ENCODE results near the gene LRFN4. TPM values are rescaled to one million over a fixed set of nuclear protein-coding genes. Genes with fewer than 3 reads are reported as not detected.

LRFN4 gene
- total and polyA plus RNA-seq, 10 of the 15 experiments (the other 5 are each of a cell fraction or from before 2014, with no cell fraction given), result 0.03 to 43.8 (median 4.9) TPM

GRCh38 chr11:66891851-66892660 lies 35.2 kb downstream of the LRFN4 start (continued):
- TF ChIP-seq, protein P1, sequence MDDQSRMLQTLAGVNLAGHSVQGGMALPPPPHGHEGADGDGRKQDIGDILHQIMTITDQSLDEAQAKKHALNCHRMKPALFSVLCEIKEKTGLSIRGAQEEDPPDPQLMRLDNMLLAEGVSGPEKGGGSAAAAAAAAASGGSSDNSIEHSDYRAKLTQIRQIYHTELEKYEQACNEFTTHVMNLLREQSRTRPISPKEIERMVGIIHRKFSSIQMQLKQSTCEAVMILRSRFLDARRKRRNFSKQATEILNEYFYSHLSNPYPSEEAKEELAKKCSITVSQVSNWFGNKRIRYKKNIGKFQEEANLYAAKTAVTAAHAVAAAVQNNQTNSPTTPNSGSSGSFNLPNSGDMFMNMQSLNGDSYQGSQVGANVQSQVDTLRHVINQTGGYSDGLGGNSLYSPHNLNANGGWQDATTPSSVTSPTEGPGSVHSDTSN (IDR thresholded peaks at IDR 0.05; ENCODE audit: insufficient replicate concordance, low read depth, low read length), result peak; percentile 75
- TF ChIP-seq RAD21 (IDR thresholded peaks at IDR 0.05; ENCODE audit: insufficient read depth, low read depth, low read length), result peak; percentile 25; the same call in 1 of the 2 replicates
- peak; percentile 49 for TF ChIP-seq IKZF1 (conservative IDR thresholded peaks at IDR 0.05)
- peak; percentile 29; the same call in 1 of the 2 replicates for TF ChIP-seq NBN (IDR thresholded peaks at IDR 0.05)
- TF ChIP-seq SIX5 (IDR thresholded peaks at IDR 0.05; ENCODE audit: low read depth, low read length, severe bottlenecking), result peak; percentile 1
- TF ChIP-seq, protein P2, sequence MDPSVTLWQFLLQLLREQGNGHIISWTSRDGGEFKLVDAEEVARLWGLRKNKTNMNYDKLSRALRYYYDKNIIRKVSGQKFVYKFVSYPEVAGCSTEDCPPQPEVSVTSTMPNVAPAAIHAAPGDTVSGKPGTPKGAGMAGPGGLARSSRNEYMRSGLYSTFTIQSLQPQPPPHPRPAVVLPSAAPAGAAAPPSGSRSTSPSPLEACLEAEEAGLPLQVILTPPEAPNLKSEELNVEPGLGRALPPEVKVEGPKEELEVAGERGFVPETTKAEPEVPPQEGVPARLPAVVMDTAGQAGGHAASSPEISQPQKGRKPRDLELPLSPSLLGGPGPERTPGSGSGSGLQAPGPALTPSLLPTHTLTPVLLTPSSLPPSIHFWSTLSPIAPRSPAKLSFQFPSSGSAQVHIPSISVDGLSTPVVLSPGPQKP (IDR thresholded peaks at IDR 0.05; ENCODE audit: low read depth, low read length), result no peak
- no peak for TF ChIP-seq RB1 (IDR thresholded peaks at IDR 0.05; ENCODE audit: borderline replicate concordance)
- TF ChIP-seq, protein P3, sequence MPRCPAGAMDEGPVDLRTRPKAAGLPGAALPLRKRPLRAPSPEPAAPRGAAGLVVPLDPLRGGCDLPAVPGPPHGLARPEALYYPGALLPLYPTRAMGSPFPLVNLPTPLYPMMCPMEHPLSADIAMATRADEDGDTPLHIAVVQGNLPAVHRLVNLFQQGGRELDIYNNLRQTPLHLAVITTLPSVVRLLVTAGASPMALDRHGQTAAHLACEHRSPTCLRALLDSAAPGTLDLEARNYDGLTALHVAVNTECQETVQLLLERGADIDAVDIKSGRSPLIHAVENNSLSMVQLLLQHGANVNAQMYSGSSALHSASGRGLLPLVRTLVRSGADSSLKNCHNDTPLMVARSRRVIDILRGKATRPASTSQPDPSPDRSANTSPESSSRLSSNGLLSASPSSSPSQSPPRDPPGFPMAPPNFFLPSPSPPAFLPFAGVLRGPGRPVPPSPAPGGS (IDR thresholded peaks at IDR 0.05; ENCODE audit: borderline replicate concordance, insufficient read depth, low read depth, low read length, poor library complexity, severe bottlenecking), result peak; percentile 96
- TF ChIP-seq BHLHE40 (IDR thresholded peaks at IDR 0.05; ENCODE audit: borderline replicate concordance in 1 of 2, low read depth in 2 of 2, low read length in 1 of 2), result peak; percentile 94
- TF ChIP-seq IKZF2 (IDR thresholded peaks at IDR 0.05), result peak in 1 of 2 experiments; percentile 63; a peak in 2 of 4 replicates
- TF ChIP-seq BACH1 (IDR thresholded peaks at IDR 0.05; ENCODE audit: borderline replicate concordance), result peak; percentile 99
- peak; percentile 95 for TF ChIP-seq TCF12 (IDR thresholded peaks at IDR 0.05; ENCODE audit: low read depth, low read length)
- TF ChIP-seq ATF7 (IDR thresholded peaks at IDR 0.05; ENCODE audit: low read depth), result peak; percentile 61; the same call in 1 of the 2 replicates
- peak; percentile 87 for TF ChIP-seq DPF2 (IDR thresholded peaks at IDR 0.05)
